Tibial artery (tissue), 4 donors: ENCODE results near the gene PSMC4.

Experiments
- DNase-seq, 2 donors: peaks; one replicate each; pipeline ENCODE4 v3.0.0-alpha.2; 2019
- H3K27ac ChIP-seq, 2 donors: fragments of 200-600 bp; sonication (generic) in 1 of 2; 1 replicate in 1 of 2; 2 replicates in 1 of 2; pipeline ENCODE4 v1.5.1; 2018 to 2019; ENCODE audit warnings: mild to moderate bottlenecking in 1 of 2
- H3K27me3 ChIP-seq, 2 donors: fragments of 200-600 bp; sonication (generic) in 1 of 2; one replicate each; pipeline versions ENCODE4 v1.5.1 to v1.6.0; 2016 to 2019
- H3K36me3 ChIP-seq, 3 donors: fragments of 200-600 bp; sonication (generic) in 2 of 3; one replicate each; pipeline ENCODE4 v1.5.1; 2016 to 2019; ENCODE audit warnings: mild to moderate bottlenecking in 2 of 3
- H3K4me1 ChIP-seq, 4 donors: fragments of 200-600 bp; sonication (generic) in 2 of 4; 1 replicate in 3 of 4; 2 replicates in 1 of 4; pipeline ENCODE4 v1.5.1; 2016 to 2019
- H3K4me3 ChIP-seq, 2 donors: fragments of 200-600 bp; sonication (generic) in 1 of 2; 1 replicate in 1 of 2; 2 replicates in 1 of 2; pipeline ENCODE4 v1.5.1; 2018 to 2019; ENCODE audit warnings: mild to moderate bottlenecking in 2 of 2
- H3K9me3 ChIP-seq, 3 donors: fragments of 200-600 bp; sonication (generic) in 1 of 3; one replicate each; pipeline ENCODE4 v1.5.1; 2016 to 2019
- intact Hi-C: fragments of 100-400 bp; cut with DNase I; formaldehyde crosslinking; loops from one replicate; pipeline ENCODE4 v1.15.0; 2023; ENCODE audit warnings: low total_unique reads
- TF ChIP-seq, protein P1 (sequence below), 2 experiments: fragments of 200-600 bp in 1 of 2; fragments of 450-650 bp in 1 of 2; IDR thresholded peaks; one replicate each; pipeline ENCODE4 v1.5.1; 2017 to 2019; ENCODE audit warnings: antibody characterized with exemption in 2 of 2, mild to moderate bottlenecking in 1 of 2, moderate library complexity in 1 of 2

PSMC4 gene

DNA sequence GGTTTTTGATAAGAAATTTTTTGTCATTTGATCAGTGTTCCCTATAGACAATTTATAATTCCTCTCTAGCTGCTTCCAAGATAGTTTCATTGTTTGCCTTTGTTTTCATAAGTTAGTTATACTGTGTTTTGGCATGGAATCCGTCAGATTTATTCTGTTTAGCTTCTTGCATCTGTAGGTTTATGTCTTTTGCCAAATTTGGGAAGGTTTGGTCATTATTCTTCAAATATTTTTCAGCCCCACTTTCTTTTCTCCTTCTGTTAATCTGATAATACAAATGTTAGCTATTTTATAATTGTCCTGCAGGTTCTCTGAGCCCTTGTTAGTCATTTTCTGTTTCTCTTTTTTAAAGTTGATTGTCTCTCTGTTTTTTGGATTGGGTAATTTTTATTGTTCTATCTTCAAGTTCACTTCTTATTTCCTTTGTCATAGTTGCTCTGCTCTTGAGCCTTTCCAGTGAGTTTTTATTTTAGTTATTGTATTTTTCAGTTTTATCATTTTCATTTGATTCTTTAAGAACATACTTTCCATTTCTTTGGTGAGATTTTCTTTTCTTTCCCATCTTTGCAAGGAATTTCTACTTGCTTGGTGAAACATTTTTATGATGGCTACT lies 30.6 kb upstream of the PSMC4 start:
- H3K4me1 ChIP-seq: no peaks in the 10 kb centered on the region
- no peak for DNase-seq
- no peaks in the 10 kb centered on the region for H3K36me3 ChIP-seq
- TF ChIP-seq, protein P1, sequence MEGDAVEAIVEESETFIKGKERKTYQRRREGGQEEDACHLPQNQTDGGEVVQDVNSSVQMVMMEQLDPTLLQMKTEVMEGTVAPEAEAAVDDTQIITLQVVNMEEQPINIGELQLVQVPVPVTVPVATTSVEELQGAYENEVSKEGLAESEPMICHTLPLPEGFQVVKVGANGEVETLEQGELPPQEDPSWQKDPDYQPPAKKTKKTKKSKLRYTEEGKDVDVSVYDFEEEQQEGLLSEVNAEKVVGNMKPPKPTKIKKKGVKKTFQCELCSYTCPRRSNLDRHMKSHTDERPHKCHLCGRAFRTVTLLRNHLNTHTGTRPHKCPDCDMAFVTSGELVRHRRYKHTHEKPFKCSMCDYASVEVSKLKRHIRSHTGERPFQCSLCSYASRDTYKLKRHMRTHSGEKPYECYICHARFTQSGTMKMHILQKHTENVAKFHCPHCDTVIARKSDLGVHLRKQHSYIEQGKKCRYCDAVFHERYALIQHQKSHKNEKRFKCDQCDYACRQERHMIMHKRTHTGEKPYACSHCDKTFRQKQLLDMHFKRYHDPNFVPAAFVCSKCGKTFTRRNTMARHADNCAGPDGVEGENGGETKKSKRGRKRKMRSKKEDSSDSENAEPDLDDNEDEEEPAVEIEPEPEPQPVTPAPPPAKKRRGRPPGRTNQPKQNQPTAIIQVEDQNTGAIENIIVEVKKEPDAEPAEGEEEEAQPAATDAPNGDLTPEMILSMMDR (IDR thresholded peaks at IDR 0.05): no peak
- no peak overlapping the region for H3K4me3 ChIP-seq
- H3K27ac ChIP-seq: no peak overlapping the region
- intact Hi-C loops: no loop called here
- peaks cover 0 to 5% of the 10 kb centered on the region in 2 donors for H3K27me3 ChIP-seq
- peaks cover 3 to 15% (median 14%) of the 10 kb centered on the region in 3 donors for H3K9me3 ChIP-seq

DNA sequence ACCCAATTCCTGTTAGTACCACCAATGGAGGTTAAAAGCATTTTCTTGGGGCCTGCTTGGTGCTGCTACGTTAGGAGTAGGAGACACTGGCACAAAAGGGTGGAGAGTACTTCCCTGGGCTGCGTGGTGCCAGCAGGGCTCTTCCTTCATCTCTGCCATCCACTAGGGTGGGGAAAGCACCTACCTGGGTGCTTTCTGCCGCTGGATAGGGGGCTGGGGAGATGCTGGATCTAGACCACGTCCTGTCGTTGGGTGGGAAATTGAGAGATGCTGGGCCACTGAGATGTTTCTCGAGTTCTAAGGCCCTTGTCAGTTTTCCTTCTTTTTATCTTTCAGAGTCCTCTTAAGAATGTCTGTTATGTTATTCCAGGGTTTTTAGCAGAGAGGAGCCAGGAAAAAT lies 29.8 kb upstream of the PSMC4 start:
- Histone ChIP-seq H3K4me1 (no peaks in the 10 kb centered on the region), H3K4me3 (no peak overlapping the region), H3K27me3 (no peaks in the 10 kb centered on the region), H3K36me3 (no peaks in the 10 kb centered on the region), H3K27ac (no peak overlapping the region), H3K9me3 (peaks cover 3 to 15% (median 14%) of the 10 kb centered on the region in 3 donors)
- intact Hi-C loops: no loop called here
- no peak for DNase-seq
- TF ChIP-seq, protein P1 (IDR thresholded peaks at IDR 0.05): no peak

DNA sequence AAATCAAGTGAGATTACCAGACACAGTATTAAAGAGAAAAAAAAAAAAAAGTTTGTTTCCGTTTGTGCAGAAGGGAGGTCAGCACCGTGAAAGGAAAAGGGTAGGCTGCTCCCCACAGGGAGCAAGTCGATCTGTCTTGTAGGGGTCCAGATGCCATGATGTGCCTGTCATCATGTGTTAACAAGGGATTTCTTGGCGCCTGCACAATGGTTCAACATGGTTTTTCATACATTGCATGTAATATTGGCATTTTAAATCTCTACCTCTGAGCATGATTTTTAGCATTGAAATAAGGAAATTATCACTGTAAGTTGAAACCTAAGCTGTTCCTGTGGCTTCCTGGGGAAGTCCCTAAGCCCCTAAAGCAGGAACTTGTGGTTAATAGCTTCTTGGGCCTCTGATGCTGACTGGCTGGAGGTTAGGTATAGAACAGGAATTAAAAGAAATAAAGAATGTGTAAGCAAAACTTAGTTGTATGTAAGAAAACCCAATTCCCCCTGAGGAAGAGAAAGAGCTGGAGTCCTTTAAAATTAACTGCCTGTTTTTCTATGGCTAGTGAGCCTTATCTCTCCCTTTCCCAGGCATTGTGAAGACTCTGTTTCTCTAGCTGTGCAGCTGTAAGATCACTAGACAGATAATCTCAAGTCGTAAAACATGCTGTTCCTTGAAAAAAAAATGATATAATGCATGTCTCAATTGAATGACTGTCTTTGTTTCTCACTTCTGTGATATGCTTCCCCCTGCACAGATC lies 29.2 kb upstream of the PSMC4 start:
- Histone ChIP-seq H3K27me3 (no peaks in the 10 kb centered on the region), H3K36me3 (no peaks in the 10 kb centered on the region), H3K27ac (no peak overlapping the region), H3K4me1 (no peaks in the 10 kb centered on the region), H3K4me3 (no peak overlapping the region), H3K9me3 (peaks cover 3 to 15% (median 14%) of the 10 kb centered on the region in 3 donors)
- DNase-seq: peak in 1 of 2 donors; percentile 33
- TF ChIP-seq, protein P1 (IDR thresholded peaks at IDR 0.05): no peak
- intact Hi-C loops: no loop called here

DNA sequence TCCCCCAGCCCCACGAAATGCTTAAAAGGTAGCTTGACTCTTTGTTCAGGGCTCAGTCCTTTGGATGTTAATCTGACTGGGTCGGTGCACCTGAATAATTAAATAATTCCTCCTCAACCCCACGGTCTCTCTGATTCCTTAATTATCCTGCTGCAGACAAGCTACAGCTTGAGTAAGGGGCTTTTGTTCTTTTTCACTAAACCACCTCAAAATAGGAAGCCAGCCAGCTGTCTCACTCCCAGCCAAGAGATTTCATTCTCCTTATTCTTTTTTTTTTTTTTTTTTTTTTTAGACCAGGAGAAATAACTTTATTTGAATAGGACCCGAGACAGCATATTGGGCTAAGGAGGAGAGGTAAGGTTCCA lies 28.6 kb upstream of the PSMC4 start:
- TF ChIP-seq, protein P1 (IDR thresholded peaks at IDR 0.05): no peak
- intact Hi-C loops: no loop called here
- H3K27ac ChIP-seq: no peak overlapping the region

DNA sequence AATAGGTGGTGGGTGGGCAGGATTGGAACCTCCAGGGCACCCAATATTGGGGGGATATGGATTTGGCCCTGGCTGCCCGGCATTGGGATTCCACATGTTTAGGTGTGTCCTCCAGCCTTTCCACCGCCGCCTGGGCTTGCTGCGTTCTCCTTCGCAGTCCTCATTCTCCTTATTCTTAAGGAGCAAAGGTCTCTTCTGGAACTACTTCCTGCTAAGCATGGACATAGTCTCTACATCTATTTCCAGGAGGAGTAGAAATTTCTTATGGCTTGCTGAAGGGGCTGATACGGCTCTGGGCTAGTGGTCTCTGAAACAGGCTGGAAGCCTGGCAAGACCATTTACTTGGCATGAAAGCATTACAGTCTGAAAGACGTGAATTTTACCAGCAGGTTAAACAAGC lies 27.4 kb upstream of the PSMC4 start:
- DNase-seq: no peak
- Histone ChIP-seq H3K27me3 (no peaks in the 10 kb centered on the region), H3K9me3 (peaks cover 3 to 15% (median 14%) of the 10 kb centered on the region in 3 donors), H3K4me1 (no peaks in the 10 kb centered on the region), H3K4me3 (no peak overlapping the region), H3K27ac (no peak overlapping the region), H3K36me3 (no peaks in the 10 kb centered on the region)
- intact Hi-C loops: no loop called here
- TF ChIP-seq, protein P1 (IDR thresholded peaks at IDR 0.05): no peak

More for the DNA sequence above, 28.6 kb upstream of the PSMC4 start:
- DNase-seq: no peak
- Histone ChIP-seq H3K27me3 (no peaks in the 10 kb centered on the region), H3K36me3 (no peaks in the 10 kb centered on the region), H3K4me3 (no peak overlapping the region), H3K9me3 (peaks cover 3 to 15% (median 14%) of the 10 kb centered on the region in 3 donors), H3K4me1 (no peaks in the 10 kb centered on the region)
